HL-60 (cell line): ENCODE results near the gene CD226.

ENCODE experiments used
- DNase-seq, 2 experiments: peaks; one replicate each; pipeline ENCODE4 v3.0.0-alpha.2; 2010 to 2020; ENCODE audit warnings: low read depth in 1 of 2, low spot score in 1 of 2
- H3K27ac ChIP-seq: fragments of 250-450 bp; sonication (Bioruptor Pico); replicated peaks from 2 replicates; pipeline ENCODE4 v1.5.1; 2020; ENCODE audit warnings: mild to moderate bottlenecking, moderate library complexity
- H3K27me3 ChIP-seq: fragments of 250-450 bp; sonication (Bioruptor Pico); 2 replicates; pipeline ENCODE4 v1.5.1; 2021; ENCODE audit warnings: mild to moderate bottlenecking, moderate library complexity; ENCODE audit not compliant: insufficient read depth, poor library complexity, severe bottlenecking
- H3K4me3 ChIP-seq: replicated peaks from 2 replicates; pipeline ENCODE4 v1.5.1; 2011; ENCODE audit warnings: mild to moderate bottlenecking, control low read depth, low read length; ENCODE audit not compliant: insufficient read depth
- CTCF ChIP-seq: IDR thresholded peaks from one replicate; pipeline ENCODE4 v1.5.1; 2011; ENCODE audit warnings: low read length, control low read depth, inconsistent platforms; ENCODE audit not compliant: insufficient read depth
- GABPA ChIP-seq: IDR thresholded peaks from 2 replicates; pipeline ENCODE4 v1.6.1; 2012; ENCODE audit warnings: low read depth
- POLR2AphosphoS5 ChIP-seq: IDR thresholded peaks from 2 replicates; pipeline ENCODE4 v1.6.1; 2012; ENCODE audit warnings: low read depth
- REST ChIP-seq: IDR thresholded peaks from 2 replicates; pipeline ENCODE4 v1.6.1; 2012; ENCODE audit warnings: low read depth; ENCODE audit not compliant: insufficient replicate concordance
- SPI1 ChIP-seq: IDR thresholded peaks from 2 replicates; pipeline ENCODE4 v1.6.1; 2012; ENCODE audit warnings: low read depth, mild to moderate bottlenecking, borderline replicate concordance

Gene CD226

GRCh38 chr18:69858897-69859296, 88.8 kb downstream of the CD226 start:
- H3K27ac ChIP-seq, result no peak overlapping the region
- no peak overlapping the region for H3K4me3 ChIP-seq
- H3K27me3 ChIP-seq, result peaks cover 3% of the 10 kb centered on the region
- DNase-seq, result no peak
- TF ChIP-seq REST, result no peak
- TF ChIP-seq SPI1, result no peak
- no peak for TF ChIP-seq POLR2AphosphoS5
- TF ChIP-seq GABPA, result no peak
- TF ChIP-seq CTCF, result no peak

- TF ChIP-seq GABPA (no peak), REST (no peak), CTCF (no peak), SPI1 (no peak)
- no peak overlapping the region for H3K4me3 ChIP-seq
- DNase-seq, result no peak
- no peak overlapping the region for H3K27ac ChIP-seq
- H3K27me3 ChIP-seq, result peaks cover 3% of the 10 kb centered on the region
Measured at GRCh38 chr18:69854455-69854854, 93.2 kb downstream of the CD226 start.

GRCh38 chr18:69853051-69853450, 94.6 kb downstream of the CD226 start:
- H3K27ac ChIP-seq, result no peak overlapping the region
- no peak for DNase-seq
- H3K4me3 ChIP-seq, result no peak overlapping the region
- H3K27me3 ChIP-seq, result peaks cover 3% of the 10 kb centered on the region
- TF ChIP-seq REST (no peak), POLR2AphosphoS5 (no peak), GABPA (no peak), CTCF (no peak), SPI1 (no peak)
